Measurements from ENCODE around the gene SPACA6.
A peak's percentile ranks its signal among the peaks of the same experiment; 100 is the strongest.
"Not testable (repeated sequence)": the region's sequence is repeated elsewhere in the genome, so short reads cannot be mapped to it uniquely, and the experiment has no call there.

SPACA6 gene

DNA sequence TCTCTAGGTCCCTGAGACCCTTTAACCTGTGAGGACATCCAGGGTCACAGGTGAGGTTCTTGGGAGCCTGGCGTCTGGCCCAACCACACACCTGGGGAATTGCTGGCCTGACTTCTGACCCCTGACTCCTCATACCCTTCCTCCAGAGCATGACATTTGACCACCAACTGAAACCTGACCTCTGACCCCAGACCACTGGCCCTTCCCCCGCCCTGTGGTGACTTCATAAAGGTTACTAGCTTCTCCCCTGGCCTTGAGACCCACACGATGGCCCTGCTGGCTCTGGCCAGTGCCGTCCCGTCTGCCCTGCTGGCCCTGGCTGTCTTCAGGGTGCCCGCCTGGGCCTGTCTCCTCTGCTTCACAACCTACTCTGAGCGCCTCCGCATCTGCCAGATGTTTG is at the start of gene SPACA6:
SPACA6 (plus strand) TSS at position 71 of the 400 bp plus-strand sequence; CDS start at position 268, 197 bp downstream.
- ATAC-seq: no peak

GRCh38 chr19:51644636-51645271 is 48.4 kb upstream of the SPACA6 start:
- no peak for ATAC-seq

DNA sequence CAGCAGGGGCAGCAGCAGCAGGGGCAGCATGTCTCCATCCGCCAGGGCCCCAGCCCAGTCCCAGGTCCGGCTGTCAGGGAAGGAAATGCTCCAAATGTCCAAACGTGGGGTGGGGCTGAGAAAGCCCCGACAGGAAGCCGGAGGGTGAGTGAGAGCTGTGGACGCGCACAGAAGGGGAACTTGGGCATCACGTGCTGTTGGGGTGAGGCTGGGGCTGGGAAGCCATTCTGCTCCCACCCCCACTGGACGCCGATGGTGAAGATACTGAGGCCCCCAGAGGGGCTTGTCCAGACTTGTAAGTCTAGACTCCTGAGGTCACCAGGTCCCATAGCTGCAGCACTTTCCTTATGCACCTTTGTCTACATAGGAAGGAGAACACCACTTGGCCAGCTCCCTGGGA is 46.4 kb upstream of the SPACA6 start, which contains the start of gene SIGLEC14:
SIGLEC14 (minus strand) TSS at position 96 of the 400 bp plus-strand sequence; CDS start at position 30, 66 bp downstream.
- ATAC-seq: not testable (repeated sequence)

GRCh38 chr19:51647318-51647717 is 45.8 kb upstream of the SPACA6 start:
- ATAC-seq: no peak

- peak in 1 of 2 donors; percentile 36 for ATAC-seq
These were observed 41.8 kb upstream of the SPACA6 start for GRCh38 chr19:51651216-51651846.

DNA sequence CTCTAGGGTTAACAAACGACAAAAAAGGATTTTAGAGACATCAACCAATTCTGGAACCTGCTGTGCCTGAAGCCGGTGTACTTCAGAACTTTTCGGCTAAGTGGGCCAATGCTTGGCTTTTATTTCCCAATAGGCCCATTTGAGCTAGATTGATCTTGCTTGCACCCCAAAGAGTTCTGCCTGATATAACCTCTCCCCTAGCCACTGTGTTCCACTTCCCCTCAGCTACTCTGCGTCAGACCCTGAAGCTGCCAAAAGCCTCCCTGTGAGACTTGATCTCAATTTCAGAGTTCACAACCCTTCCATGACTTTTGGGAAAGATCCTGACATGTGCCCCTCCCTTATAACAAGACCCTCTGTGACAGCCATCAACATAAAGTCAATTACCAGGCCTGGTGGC is 40.9 kb upstream of the SPACA6 start:
- no peak for ATAC-seq

DNA sequence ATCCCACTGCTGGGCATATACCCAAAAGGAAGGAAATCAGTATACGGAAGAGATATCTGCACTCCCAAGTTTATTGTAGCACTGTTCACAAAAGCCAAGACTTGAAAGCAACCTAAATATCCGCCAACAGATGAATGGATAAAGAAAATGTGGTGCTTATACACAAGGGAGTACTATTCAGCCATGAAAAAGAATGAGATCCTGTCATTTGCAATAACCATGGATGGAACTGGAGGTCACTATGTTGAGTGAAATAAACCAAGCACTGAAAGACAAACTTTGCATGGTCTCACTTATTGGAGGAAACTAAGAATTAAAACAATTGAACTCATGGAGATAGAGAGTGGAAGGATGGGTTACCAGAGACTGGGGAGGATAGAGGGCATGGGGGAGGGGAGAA is 40.0 kb upstream of the SPACA6 start:
- ATAC-seq: no peak

DNA sequence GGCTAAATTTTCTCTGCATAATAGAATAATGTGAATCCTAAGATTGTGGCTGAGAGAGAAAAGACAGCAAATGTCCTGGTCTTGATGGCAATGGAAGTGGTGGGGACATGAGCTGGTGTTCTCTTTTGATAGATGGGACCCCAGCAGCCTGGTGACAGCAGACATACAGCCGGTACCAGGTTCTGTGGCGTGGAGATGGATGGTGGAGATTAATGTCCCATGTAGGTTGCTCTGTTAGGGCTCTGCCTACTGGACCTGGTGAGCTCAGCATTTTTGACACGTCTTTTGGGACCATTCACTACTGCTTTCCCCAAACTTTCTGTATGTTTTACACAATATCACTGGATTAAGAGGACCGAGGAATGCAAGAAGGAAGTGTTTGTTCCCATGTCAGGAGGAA is 38.3 kb upstream of the SPACA6 start:
- ATAC-seq: no peak

DNA sequence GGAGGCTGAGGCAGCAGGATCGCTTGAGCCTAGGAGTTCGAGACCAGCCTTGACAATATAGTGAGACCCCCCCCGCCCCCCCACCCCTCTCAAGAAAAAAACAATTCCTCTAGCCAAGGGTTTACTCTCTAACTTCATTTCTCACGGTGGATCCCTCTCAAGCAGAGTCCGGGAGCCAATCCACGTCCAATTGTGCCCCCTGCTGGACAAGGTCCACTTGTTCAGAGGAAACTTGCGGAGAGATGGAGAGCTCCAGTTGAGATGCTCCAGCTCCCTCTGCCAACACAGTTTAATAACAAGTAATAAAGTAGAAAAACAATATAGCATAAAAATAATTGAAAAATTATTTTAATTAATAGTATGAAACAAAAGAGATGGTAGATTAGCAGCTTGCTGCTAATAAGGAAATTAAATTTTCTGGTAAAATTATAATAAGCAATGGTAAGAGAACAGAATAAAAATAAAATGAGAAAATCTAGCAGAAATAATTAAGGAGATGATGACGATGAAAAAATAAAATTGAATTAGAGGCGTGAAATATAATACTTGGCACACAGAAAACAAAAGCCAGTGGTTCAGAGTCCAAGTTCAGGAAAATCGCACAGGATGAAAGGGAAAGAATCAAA is 32.0 kb upstream of the SPACA6 start:
- peak in 1 of 2 donors; percentile 43 for ATAC-seq

DNA sequence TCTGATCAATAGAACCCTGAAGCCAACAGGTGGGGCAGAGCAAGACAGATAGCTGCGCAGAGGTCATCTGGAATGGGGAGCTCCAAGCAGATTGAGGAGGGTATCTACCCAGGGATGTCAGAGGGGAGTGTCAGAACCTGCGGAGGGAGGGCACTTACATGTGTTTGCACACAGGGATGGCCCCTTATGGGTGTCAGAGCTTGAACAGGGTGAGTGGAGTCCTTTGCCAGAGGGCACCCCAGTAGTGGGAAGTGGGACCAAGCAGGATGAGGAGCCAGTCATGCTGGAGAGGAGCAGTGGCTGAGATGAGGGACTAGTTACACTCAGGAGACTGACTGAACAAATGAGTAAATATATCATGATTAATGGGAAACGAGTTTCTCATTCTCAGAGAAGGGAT is 29.5 kb upstream of the SPACA6 start:
- ATAC-seq: no peak

- ATAC-seq: no peak
These were observed 29.0 kb upstream of the SPACA6 start for GRCh38 chr19:51664131-51664530.

DNA sequence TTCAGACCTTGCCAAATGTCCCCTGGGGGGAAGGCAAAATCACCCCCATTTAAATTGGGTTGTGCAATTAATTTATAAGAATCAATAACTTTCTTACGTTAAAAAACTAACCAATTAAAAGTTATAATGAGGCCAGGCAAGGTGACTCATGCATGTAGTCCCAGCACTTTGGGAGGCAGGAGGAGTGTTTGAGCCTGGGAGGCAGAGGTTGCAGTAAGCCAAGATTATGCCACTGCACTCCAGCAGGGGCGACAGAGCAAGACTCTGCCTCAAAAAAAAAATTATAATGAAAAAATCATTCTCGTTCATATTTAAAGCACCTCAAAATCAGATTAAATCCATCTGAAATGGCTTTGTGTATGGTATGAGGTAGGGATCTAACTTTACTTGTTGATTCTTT is 28.1 kb upstream of the SPACA6 start:
- ATAC-seq: no peak

DNA sequence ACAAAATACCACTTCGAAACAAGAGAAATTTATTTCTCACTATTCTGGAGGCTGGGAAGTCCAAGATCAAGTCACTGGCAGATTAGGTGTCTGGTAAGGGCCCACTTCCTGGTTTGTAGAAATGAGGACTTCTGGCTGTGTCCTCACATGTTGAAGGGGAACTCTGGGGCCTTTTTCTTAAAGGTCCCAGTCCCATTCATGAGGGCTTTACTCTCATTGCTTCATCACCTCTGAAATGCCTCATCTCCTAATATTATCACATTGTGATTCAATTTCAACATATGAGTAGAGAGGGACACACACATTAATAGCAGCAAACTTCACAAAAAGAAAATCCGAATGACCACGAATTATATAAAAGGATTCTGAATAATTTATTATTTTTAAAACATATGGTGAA is 24.9 kb upstream of the SPACA6 start:
- no peak for ATAC-seq

DNA sequence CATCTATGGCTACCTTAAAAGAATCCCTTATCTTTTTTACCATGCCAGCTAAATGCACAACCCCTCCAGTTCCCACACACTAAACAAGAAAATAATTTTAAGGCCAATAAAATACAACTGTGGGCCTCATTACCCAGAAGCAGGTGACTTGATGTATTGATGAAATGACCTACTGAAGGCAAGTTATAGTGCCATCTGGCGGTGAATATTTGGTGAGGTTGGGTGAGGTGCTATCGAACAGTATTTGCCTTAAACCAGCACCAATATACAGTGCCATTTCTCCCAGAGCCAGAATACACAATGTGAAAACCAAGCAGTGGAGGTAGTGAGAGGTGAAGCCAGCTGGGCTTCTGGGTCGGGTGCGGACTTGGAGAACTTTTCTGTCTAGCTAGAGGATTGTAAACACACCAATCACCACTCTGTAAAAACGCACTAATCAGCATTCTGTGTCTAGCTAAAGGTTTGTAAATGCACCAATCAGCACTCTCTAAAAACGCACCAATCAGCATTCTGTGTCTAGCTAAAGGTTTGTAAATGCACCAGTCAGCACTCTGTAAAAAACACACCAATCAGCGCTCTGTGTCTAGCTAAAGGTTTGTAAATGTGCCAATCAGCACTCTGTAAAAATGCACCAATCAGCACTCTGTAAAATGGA is 17.1 kb upstream of the SPACA6 start:
- ATAC-seq: not testable (repeated sequence)

DNA sequence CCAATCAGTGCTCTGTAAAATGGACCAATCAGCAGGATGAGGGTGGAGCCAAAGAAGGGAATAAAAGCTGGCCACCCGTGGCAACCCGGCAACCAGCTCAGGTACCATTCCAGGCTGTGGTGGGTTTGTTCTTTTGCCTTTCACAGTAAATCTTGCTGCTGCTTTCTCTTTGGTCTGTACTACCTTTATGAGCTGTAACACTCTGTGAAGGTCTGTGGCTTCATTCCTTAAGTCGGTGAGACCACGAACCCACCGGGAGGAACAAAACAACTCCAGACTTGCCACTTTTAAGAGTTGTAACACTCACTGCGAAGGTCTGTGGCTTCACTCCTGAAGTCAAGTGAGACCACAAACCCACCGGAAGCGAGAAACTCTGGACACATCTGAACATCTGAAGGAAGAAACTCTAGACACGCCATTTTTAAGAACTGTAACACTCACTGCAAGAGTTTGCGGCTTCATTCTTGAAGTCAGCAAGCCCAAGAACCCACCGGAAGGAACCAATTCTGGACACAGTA is 16.5 kb upstream of the SPACA6 start:
- ATAC-seq: peak; percentile 25 to 48

DNA sequence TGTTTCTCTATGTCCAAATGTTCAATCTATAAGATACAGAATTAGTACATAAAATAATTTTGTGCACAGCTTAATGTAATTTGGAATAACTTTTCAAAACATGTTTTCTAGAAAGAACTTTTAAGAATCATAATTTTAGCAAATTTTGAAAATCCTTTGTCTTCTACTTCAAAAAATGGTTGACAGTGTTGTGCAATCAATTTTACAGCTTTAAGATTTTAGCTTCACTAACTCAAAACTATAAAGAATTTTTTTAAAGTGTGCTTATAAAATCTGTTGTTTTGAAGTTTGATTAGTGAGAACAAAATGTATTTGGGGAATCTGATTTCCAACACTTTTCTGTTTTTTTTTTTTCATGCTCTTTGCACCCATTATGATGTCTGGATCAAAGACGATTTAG is 12.7 kb upstream of the SPACA6 start:
- no peak for ATAC-seq

DNA sequence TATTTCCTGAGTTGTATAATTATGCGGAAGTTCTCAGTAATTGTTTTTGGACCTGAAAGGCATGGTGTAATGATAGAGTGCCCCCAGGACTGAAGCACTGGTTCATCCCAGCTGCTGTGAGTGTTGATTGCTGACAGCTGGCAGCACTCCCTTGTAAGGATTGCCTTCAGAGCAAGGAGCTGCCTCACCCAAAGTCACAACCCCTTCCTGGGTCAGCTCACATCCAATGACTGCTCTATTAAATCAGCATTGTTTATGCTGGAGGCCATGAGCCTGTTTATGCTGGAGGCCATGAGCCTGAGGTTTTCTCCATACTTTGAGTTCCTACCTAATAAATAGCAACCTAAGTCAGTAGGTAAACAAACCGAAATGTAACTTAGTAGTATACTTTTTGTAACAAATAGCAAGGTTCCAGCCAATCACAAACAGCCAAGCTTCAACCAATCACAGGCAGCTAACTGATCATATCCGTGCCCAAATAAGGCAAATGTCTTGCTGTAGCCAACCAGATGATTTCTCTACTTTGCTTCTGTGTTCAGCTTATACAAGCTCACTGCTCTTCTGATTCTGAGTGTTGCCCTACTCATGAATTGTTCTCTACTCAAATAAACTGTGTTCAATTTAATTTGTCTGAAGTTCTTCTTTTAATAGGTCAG is 11.7 kb upstream of the SPACA6 start:
- no peak for ATAC-seq

DNA sequence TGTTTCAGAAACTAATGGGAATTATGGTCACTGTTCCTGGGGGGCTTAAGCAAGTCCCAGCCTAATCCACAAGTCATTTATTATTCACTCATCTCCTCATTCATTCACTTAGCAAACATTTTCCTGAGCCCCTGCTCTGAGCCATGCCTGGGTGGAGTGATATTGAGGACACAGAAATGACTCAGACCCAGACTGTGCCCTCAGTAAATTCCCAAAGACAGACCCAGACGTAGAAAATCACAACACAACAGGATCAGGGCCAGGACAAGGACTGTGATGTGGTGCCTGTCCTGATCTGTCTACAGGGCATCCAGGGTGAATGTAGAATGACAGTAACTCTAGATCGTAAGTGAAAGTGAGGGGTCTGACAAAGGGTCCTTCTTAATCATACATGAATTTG is 7.0 kb upstream of the SPACA6 start:
- ATAC-seq: no peak

- ATAC-seq: no peak
These were observed 5.1 kb upstream of the SPACA6 start for GRCh38 chr19:51687791-51688670.

- no peak for ATAC-seq
These were observed 4.2 kb upstream of the SPACA6 start for GRCh38 chr19:51688671-51689571.
